ENCODE results near the gene SPTAN1. TPM values are rescaled to one million over a fixed set of nuclear protein-coding genes. Genes with fewer than 3 reads are reported as not detected.

SPTAN1 gene
- total RNA-seq, 2 donors from 2014 or later = 119 to 248 TPM

DNA sequence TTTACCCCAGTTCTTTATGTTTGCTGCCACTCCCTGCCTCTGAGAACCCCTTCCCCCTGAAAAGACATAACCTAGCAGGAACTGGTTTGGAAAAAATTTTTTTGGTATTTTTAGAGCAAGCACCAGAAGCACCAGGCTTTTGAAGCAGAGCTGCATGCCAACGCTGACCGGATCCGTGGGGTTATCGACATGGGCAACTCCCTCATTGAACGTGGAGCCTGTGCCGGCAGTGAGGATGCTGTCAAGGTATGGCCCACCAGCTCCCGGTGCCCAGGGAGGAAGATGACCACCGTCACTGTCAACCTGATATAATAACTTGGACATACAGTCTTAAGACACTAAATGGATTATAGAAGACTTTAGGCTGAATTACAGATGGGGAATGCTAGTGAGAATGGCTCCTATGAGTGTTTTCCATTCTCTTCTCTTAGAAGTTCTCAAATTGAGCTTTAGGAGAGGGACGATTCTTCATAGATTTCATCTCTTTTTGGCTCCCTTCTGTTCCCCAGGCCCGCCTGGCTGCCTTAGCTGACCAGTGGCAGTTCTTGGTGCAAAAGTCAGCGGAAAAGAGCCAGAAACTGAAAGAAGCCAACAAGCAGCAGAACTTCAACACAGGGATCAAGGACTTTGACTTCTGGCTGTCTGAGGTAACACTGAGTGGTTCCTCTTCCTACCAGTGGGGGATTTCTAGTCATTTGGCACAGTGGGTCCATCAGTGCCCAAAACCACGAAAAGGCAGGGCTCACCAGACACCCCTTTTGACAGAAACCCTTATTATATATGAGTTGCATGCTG lies 59.4 kb downstream of the SPTAN1 start:
- no peak for ATAC-seq
- TF ChIP-seq POLR2A (IDR thresholded peaks at IDR 0.05) = no peak
- Histone ChIP-seq H3K36me3 (replicated peaks in 1 of 2; ENCODE audit: insufficient read depth in 1 of 2, low read depth in 2 of 2) (peaks cover 5 to 37% of the 10 kb centered on the region in 2 donors), H3K9me3 (no peaks in the 10 kb centered on the region), H3K27ac (no peak overlapping the region), H3K4me3 (no peak overlapping the region), H3K4me1 (peaks cover 20% of the 10 kb centered on the region), H3K27me3 (no peaks in the 10 kb centered on the region)
- WGBS, 2 donors = 94 to 97% methylated on average over 12 of the region's 12 CpGs
- intact Hi-C loops (cut with DNase I) = no loop called here
- DNase-seq = no peak

DNA sequence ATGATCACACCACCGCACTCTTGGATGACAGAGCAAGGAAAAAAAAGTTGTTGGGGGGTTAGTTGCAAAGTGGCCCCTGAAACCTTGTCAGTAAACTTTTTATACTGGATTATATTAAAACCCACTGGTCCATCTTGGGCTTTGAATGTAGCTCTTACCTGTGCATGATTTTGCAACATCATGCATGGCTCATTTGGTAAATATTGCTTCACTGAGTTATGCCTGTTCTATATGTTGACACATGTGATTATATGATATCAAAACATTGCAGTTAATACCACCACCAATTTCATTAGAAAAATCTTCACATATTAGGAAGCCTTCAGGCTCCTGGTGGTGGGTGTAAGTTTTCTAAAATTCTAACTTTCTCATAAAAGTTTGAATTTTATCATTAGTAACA lies 62.3 kb downstream of the SPTAN1 start:
- no peaks in the 10 kb centered on the region for H3K9me3 ChIP-seq
- WGBS, 2 donors = 95 to 100% methylated on average over 1 of the region's 1 CpG
- intact Hi-C loops (cut with DNase I) = no loop called here

DNA sequence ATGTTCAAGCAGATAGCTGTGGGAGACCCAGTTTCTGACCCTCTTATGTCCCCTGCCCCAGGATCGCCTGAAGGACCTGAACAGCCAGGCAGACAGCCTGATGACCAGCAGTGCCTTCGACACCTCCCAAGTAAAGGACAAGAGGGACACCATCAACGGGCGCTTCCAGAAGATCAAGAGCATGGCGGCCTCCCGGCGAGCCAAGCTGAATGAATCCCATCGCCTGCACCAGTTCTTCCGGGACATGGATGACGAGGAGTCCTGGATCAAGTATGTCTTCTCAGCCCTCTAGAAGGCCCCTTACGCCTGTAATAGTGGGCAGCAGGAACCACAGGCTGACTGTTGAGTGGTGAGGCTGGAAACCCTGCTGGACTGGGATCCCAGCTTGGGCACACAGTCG lies 63.2 kb downstream of the SPTAN1 start:
- intact Hi-C loops (cut with DNase I) = no loop called here
- H3K9me3 ChIP-seq = no peaks in the 10 kb centered on the region
- WGBS, 2 donors = 91 to 95% methylated on average over 6 to 12 of the region's 12 CpGs
- H3K4me1 ChIP-seq = no peaks in the 10 kb centered on the region
- no peak for DNase-seq
- no peak for ATAC-seq
- H3K27me3 ChIP-seq = no peaks in the 10 kb centered on the region
- H3K36me3 ChIP-seq (replicated peaks in 1 of 2; ENCODE audit: insufficient read depth in 1 of 2, low read depth in 2 of 2) = peaks cover 12 to 57% of the 10 kb centered on the region in 2 donors
- H3K4me3 ChIP-seq = no peak overlapping the region
- TF ChIP-seq POLR2A (IDR thresholded peaks at IDR 0.05) (no peak), CTCF (IDR thresholded peaks at IDR 0.05) (no peak)
- no peak overlapping the region for H3K27ac ChIP-seq

More for the DNA sequence above, 62.3 kb downstream of the SPTAN1 start:
- peaks cover 10 to 51% of the 10 kb centered on the region in 2 donors for H3K36me3 ChIP-seq (replicated peaks in 1 of 2; ENCODE audit: insufficient read depth in 1 of 2, low read depth in 2 of 2)
- DNase-seq = no peak
- no peak for TF ChIP-seq CTCF (IDR thresholded peaks at IDR 0.05)
- no peak for TF ChIP-seq POLR2A (IDR thresholded peaks at IDR 0.05)
- H3K4me3 ChIP-seq = no peak overlapping the region
- no peak overlapping the region for H3K27ac ChIP-seq
- H3K4me1 ChIP-seq = no peaks in the 10 kb centered on the region
- no peaks in the 10 kb centered on the region for H3K27me3 ChIP-seq
- ATAC-seq = no peak

DNA sequence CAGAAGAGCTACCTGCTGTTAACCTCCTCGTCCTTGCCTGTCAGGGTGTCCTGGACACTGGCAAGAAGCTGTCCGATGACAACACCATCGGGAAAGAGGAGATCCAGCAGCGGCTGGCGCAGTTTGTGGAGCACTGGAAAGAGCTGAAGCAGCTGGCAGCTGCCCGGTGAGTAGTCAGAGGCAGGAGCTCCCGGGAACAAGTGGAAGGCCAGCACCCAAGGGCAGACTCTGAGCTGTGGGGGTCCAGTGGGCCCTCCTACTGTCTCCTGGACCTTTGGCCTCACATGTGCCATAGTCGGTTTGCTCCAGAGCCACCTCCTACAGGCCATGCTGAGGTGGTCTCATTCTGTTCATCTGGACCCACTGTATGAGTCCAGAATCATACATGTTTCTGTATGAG lies 65.6 kb downstream of the SPTAN1 start:
- TF ChIP-seq POLR2A (IDR thresholded peaks at IDR 0.05) (no peak), CTCF (IDR thresholded peaks at IDR 0.05) (no peak)
- DNase-seq = no peak
- Histone ChIP-seq H3K9me3 (no peaks in the 10 kb centered on the region), H3K27me3 (no peaks in the 10 kb centered on the region), H3K4me3 (no peak overlapping the region), H3K36me3 (replicated peaks in 1 of 2; ENCODE audit: insufficient read depth in 1 of 2, low read depth in 2 of 2) (peaks cover 21 to 61% of the 10 kb centered on the region in 2 donors), H3K4me1 (no peaks in the 10 kb centered on the region), H3K27ac (no peak overlapping the region)
- 81 to 96% methylated on average over 7 to 8 of the region's 8 CpGs for WGBS, 2 donors
- intact Hi-C loops (cut with DNase I) = no loop called here
- no peak for ATAC-seq

DNA sequence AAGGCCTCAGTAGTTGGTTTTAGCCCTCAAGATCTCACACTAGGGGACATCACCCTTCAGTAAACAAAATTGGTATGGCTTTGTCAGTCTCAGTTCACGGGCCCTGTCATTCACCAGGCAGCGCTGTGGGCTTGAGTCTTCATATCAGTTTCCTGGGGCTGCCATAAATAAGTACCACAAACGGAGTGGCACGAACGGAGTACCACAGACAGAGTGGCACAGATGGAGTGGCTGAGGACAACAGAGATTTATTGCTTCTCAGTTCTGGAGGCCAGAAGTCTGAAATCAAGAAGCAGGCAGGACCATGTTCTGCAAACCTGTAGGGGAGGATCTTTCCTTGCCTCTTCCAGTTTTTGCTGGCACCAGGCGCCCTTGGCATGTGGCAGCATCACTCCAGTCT lies 66.7 kb downstream of the SPTAN1 start:
- Histone ChIP-seq H3K4me3 (no peak overlapping the region), H3K9me3 (no peaks in the 10 kb centered on the region), H3K27ac (no peak overlapping the region), H3K27me3 (no peaks in the 10 kb centered on the region), H3K36me3 (replicated peaks in 1 of 2; ENCODE audit: insufficient read depth in 1 of 2, low read depth in 2 of 2) (peaks cover 21 to 54% of the 10 kb centered on the region in 2 donors), H3K4me1 (no peaks in the 10 kb centered on the region)
- intact Hi-C loops (cut with DNase I) = no loop called here
- WGBS, 2 donors = 83 to 95% methylated on average over 5 to 6 of the region's 6 CpGs
- DNase-seq (no peak), ATAC-seq (no peak)
- no peak for TF ChIP-seq POLR2A (IDR thresholded peaks at IDR 0.05)
- TF ChIP-seq CTCF (IDR thresholded peaks at IDR 0.05) = no peak
